Tibial nerve (tissue), 3 donors: ENCODE data around the gene YARS1.

ENCODE experiments used
- POLR2A ChIP-seq, 2 donors: fragments of 450-650 bp; IDR thresholded peaks; one replicate each; pipeline ENCODE4 v1.6.1; 2017; ENCODE audit warnings: antibody characterized with exemption in 2 of 2, mild to moderate bottlenecking in 2 of 2, moderate library complexity in 2 of 2
- TF ChIP-seq, protein P1 (sequence below), 5 experiments: fragments of 200-600 bp in 3 of 5; fragments of 450-650 bp in 2 of 5; sonication (generic) in 3 of 5; IDR thresholded peaks; one replicate each; pipeline ENCODE4 v1.5.1; 2016 to 2019; ENCODE audit warnings: antibody characterized with exemption in 5 of 5, mild to moderate bottlenecking in 3 of 5, moderate library complexity in 2 of 5

DNA sequence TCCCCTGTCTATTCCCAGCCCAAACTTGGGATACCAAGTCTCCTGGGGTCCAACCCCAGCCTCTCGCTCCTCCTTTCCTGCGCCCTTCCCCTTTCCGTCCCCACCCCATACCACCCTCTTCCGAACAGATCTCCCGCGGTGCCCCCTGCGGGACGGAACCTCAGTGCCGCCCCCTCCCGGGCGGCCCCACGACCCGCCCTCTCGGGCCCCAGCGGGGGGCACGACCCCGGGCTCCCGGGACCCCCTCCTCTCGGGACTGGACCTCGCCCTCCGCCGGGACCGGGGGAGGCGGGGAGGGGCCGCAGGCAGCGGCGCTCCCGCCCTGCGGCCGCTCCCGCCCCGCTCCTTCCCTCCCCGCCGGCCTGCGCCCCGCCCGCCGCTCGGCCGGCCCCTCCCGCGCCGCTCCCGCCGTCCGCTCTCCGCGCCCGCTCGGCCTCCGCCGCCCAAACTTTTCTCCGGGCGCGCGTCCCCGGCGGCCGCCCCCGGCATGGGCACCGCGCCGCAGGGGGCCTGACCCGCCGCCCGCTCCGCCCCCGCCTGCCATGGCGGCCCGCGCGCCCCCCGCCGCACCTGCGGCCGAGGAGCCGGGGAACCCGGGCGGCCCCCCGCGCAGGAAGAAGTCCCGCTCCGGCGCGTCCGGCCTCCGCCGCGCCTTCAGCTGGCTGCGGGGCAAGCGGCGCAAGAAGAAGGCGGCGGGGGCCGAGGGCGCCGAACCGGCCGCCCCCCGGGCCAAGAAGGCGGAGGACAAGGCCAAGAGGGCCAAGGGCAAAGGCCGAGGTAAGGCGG lies 75.6 kb downstream of the YARS1 start:
- TF ChIP-seq, protein P1, sequence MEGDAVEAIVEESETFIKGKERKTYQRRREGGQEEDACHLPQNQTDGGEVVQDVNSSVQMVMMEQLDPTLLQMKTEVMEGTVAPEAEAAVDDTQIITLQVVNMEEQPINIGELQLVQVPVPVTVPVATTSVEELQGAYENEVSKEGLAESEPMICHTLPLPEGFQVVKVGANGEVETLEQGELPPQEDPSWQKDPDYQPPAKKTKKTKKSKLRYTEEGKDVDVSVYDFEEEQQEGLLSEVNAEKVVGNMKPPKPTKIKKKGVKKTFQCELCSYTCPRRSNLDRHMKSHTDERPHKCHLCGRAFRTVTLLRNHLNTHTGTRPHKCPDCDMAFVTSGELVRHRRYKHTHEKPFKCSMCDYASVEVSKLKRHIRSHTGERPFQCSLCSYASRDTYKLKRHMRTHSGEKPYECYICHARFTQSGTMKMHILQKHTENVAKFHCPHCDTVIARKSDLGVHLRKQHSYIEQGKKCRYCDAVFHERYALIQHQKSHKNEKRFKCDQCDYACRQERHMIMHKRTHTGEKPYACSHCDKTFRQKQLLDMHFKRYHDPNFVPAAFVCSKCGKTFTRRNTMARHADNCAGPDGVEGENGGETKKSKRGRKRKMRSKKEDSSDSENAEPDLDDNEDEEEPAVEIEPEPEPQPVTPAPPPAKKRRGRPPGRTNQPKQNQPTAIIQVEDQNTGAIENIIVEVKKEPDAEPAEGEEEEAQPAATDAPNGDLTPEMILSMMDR (IDR thresholded peaks at IDR 0.05) = peak; percentile 19 to 53 (median 33)
- no peak for TF ChIP-seq POLR2A (IDR thresholded peaks at IDR 0.05)
